Calu3 (cell line): ENCODE data around the gene RPAP3. TPM values are rescaled to one million over a fixed set of nuclear protein-coding genes. Genes with fewer than 3 reads are reported as not detected.

Experiments used
- BruUV-seq: library from RNA; stranded (reverse); fragments of 400-500 nt; replicated peaks from 2 replicates; lab custom pipeline; 2021; lab: Mats Ljungman, UMichigan
- CTCF ChIA-PET: fragments of 300-600 bp; sonication (Branson Sonifier 250); formaldehyde crosslinking; loops from one replicate; lab custom pipeline; 2022; ENCODE audit warnings: antibody characterized with exemption; lab: Charles Lee
- DNase-seq: peaks from one replicate; pipeline ENCODE4 v3.0.0; 2022
- H3K27ac Mint-ChIP-seq: one replicate; pipeline ENCODE4 v1.8.0; 2022; ENCODE audit warnings: mixed read lengths; ENCODE audit not compliant: unreplicated experiment
- H3K27me3 Mint-ChIP-seq: one replicate; pipeline ENCODE4 v1.8.0; 2022; ENCODE audit warnings: mixed read lengths; ENCODE audit not compliant: unreplicated experiment
- H3K36me3 Mint-ChIP-seq: one replicate; pipeline ENCODE4 v1.8.0; 2022; ENCODE audit warnings: mild to moderate bottlenecking, moderate library complexity, mixed read lengths; ENCODE audit not compliant: insufficient read depth, unreplicated experiment
- H3K4me1 Mint-ChIP-seq: one replicate; pipeline ENCODE4 v1.8.0; 2022; ENCODE audit warnings: mild to moderate bottlenecking, low read depth, mixed read lengths; ENCODE audit not compliant: unreplicated experiment
- H3K4me3 Mint-ChIP-seq: one replicate; pipeline ENCODE4 v1.8.0; 2022; ENCODE audit warnings: mild to moderate bottlenecking, low read depth, moderate library complexity, mixed read lengths; ENCODE audit not compliant: unreplicated experiment
- H3K9me3 Mint-ChIP-seq: one replicate; pipeline ENCODE4 v1.8.0; 2022; ENCODE audit warnings: low read depth, mixed read lengths; ENCODE audit not compliant: unreplicated experiment
- CTCF ChIP-seq: fragments of 200-600 bp; IDR thresholded peaks from one replicate; pipeline ENCODE4 v1.8.0; 2022; ENCODE audit warnings: antibody characterized with exemption; ENCODE audit not compliant: unreplicated experiment
- intact Hi-C: fragments of 100-400 bp; cut with micrococcal nuclease; formaldehyde crosslinking; loops from one replicate; pipeline ENCODE4 v1.10.0; 2022; ENCODE audit not compliant: unreplicated experiment
- total RNA-seq: library from RNA; stranded (reverse); gene quantifications from 2 replicates; pipeline ENCODE4 v1.2.3, GENCODE V29; 2022

Gene RPAP3
- total RNA-seq, 1 experiment from 2014 or later = 33.5 TPM

- TF ChIP-seq CTCF = no peak
- intact Hi-C loops = loop anchor here (2.0 kb wide), 1 partner anchor 13 kb away; the partner anchor contains the start of gene RAPGEF3
- DNase-seq = no peak
- no TSS peak for BruUV-seq
- CTCF ChIA-PET = interaction anchor here (3.3 kb wide), 1 partner anchor 22 kb away, joined by 75 read pairs; no protein-coding TSS in a partner anchor
- Mint-ChIP-seq H3K4me3 (no peak overlapping the region), H3K4me1 (peaks cover 27% of the 10 kb centered on the region), H3K9me3 (no peaks in the 10 kb centered on the region), H3K36me3 (no peaks in the 10 kb centered on the region), H3K27me3 (no peaks in the 10 kb centered on the region), H3K27ac (no peak overlapping the region)
These were observed 39.7 kb upstream of the RPAP3 start for GRCh38 chr12:47745485-47746041.

GRCh38 chr12:47744778-47745436 is 39.1 kb upstream of the RPAP3 start:
- DNase-seq = no peak
- Mint-ChIP-seq H3K27me3 (no peaks in the 10 kb centered on the region), H3K9me3 (no peaks in the 10 kb centered on the region), H3K4me3 (no peak overlapping the region), H3K36me3 (no peaks in the 10 kb centered on the region), H3K27ac (no peak overlapping the region), H3K4me1 (peaks cover 27% of the 10 kb centered on the region)
- BruUV-seq = no TSS peak
- intact Hi-C loops = loop anchor here (1.0 to 2.0 kb wide), 2 partner anchors 14 to 22 kb away; partner anchors contain the start of gene RAPGEF3
- no peak for TF ChIP-seq CTCF
- CTCF ChIA-PET = interaction anchor here (1.2 to 3.3 kb wide), 3 partner anchors 10 to 22 kb away, joined by 13 to 75 read pairs (median 14); partner anchors contain the start of gene RAPGEF3

GRCh38 chr12:47744005-47744651 is 38.3 kb upstream of the RPAP3 start:
- DNase-seq = peak; percentile 78
- peak; percentile 75 for TF ChIP-seq CTCF
- Mint-ChIP-seq H3K9me3 (no peaks in the 10 kb centered on the region), H3K36me3 (no peaks in the 10 kb centered on the region), H3K27me3 (no peaks in the 10 kb centered on the region), H3K4me3 (no peak overlapping the region), H3K4me1 (peaks cover 27% of the 10 kb centered on the region), H3K27ac (no peak overlapping the region)
- no TSS peak for BruUV-seq
- intact Hi-C loops = loop anchor here (1.0 to 2.0 kb wide), 2 partner anchors 15 to 23 kb away; partner anchors contain the start of gene RAPGEF3
- CTCF ChIA-PET = interaction anchor here (0.8 to 3.5 kb wide), 10 partner anchors 10 to 94 kb away, joined by 3 to 75 read pairs (median 9); partner anchors contain the start of gene RAPGEF3

- no peaks in the 10 kb centered on the region for H3K9me3 Mint-ChIP-seq
- no TSS peak for BruUV-seq
- no peaks in the 10 kb centered on the region for H3K36me3 Mint-ChIP-seq
- no peak for DNase-seq
- H3K4me3 Mint-ChIP-seq = no peak overlapping the region
- CTCF ChIA-PET = interaction anchor here (0.6 to 3.5 kb wide), 12 partner anchors 9 to 95 kb away, joined by 3 to 75 read pairs (median 9); partner anchors contain the start of gene RAPGEF3
- intact Hi-C loops = no loop called here
- H3K4me1 Mint-ChIP-seq = peaks cover 27% of the 10 kb centered on the region
- no peak overlapping the region for H3K27ac Mint-ChIP-seq
- TF ChIP-seq CTCF = no peak
- no peaks in the 10 kb centered on the region for H3K27me3 Mint-ChIP-seq
These were observed 37.6 kb upstream of the RPAP3 start for GRCh38 chr12:47743311-47743860.
